ENCODE measurements around the gene PTOV1. TPM values are rescaled to one million over a fixed set of nuclear protein-coding genes. Genes with fewer than 3 reads are reported as not detected.

PTOV1 gene
- total and polyA plus RNA-seq, 2 of the 13 experiments (the other 11 are each of a cell fraction or from before 2014, with no cell fraction given) = 63.5 to 68.5 TPM

- TF ChIP-seq YY1 (IDR thresholded peaks at IDR 0.05; ENCODE audit: insufficient read depth, insufficient replicate concordance, low read depth, low read length) = peak; percentile 97
- no peak for TF ChIP-seq ZBTB37 (CRISPR knock-in tag; IDR thresholded peaks at IDR 0.05)
- no peak for TF ChIP-seq ZFX (CRISPR knock-in tag; IDR thresholded peaks at IDR 0.05; ENCODE audit: low read depth)
- no peak for TF ChIP-seq ZNF451 (CRISPR knock-in tag; IDR thresholded peaks at IDR 0.05)
- no peak for TF ChIP-seq CENPX (CRISPR knock-in tag; IDR thresholded peaks at IDR 0.05)
- TF ChIP-seq PRPF4 (IDR thresholded peaks at IDR 0.05; ENCODE audit: low read depth, low read length, poor library complexity, severe bottlenecking) = no peak
- TF ChIP-seq CREM (IDR thresholded peaks at IDR 0.05) = peak; percentile 91
- TF ChIP-seq CREM (CRISPR knock-in tag; IDR thresholded peaks at IDR 0.05) = no peak
- TF ChIP-seq, protein P1, sequence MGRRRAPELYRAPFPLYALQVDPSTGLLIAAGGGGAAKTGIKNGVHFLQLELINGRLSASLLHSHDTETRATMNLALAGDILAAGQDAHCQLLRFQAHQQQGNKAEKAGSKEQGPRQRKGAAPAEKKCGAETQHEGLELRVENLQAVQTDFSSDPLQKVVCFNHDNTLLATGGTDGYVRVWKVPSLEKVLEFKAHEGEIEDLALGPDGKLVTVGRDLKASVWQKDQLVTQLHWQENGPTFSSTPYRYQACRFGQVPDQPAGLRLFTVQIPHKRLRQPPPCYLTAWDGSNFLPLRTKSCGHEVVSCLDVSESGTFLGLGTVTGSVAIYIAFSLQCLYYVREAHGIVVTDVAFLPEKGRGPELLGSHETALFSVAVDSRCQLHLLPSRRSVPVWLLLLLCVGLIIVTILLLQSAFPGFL (CRISPR knock-in tag; IDR thresholded peaks at IDR 0.05) = no peak
- TF ChIP-seq PLRG1 (conservative IDR thresholded peaks at IDR 0.05) = no peak
- TF ChIP-seq ZNF782 (CRISPR knock-in tag; IDR thresholded peaks at IDR 0.05; ENCODE audit: borderline replicate concordance) = peak; percentile 9; the same call in 1 of the 2 replicates
- TF ChIP-seq NFKB2 (CRISPR knock-in tag; IDR thresholded peaks at IDR 0.05; ENCODE audit: borderline replicate concordance) = peak; percentile 50; the same call in 1 of the 2 replicates
- TF ChIP-seq, protein P2, sequence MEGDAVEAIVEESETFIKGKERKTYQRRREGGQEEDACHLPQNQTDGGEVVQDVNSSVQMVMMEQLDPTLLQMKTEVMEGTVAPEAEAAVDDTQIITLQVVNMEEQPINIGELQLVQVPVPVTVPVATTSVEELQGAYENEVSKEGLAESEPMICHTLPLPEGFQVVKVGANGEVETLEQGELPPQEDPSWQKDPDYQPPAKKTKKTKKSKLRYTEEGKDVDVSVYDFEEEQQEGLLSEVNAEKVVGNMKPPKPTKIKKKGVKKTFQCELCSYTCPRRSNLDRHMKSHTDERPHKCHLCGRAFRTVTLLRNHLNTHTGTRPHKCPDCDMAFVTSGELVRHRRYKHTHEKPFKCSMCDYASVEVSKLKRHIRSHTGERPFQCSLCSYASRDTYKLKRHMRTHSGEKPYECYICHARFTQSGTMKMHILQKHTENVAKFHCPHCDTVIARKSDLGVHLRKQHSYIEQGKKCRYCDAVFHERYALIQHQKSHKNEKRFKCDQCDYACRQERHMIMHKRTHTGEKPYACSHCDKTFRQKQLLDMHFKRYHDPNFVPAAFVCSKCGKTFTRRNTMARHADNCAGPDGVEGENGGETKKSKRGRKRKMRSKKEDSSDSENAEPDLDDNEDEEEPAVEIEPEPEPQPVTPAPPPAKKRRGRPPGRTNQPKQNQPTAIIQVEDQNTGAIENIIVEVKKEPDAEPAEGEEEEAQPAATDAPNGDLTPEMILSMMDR (CRISPR knock-in tag; IDR thresholded peaks at IDR 0.05) = no peak
- TF ChIP-seq ZIK1 (CRISPR knock-in tag; IDR thresholded peaks at IDR 0.05; ENCODE audit: borderline replicate concordance, low read depth) = 0 out of 2 replicates have a peak, but pooled peaks have one; percentile 51
- no peak for TF ChIP-seq U2AF2 (IDR thresholded peaks at IDR 0.05; ENCODE audit: low read depth, low read length)
- TF ChIP-seq ZNF331 (CRISPR knock-in tag; IDR thresholded peaks at IDR 0.05) = peak; percentile 53; the same call in 1 of the 2 replicates
- peak; percentile 32; the same call in 1 of the 2 replicates for TF ChIP-seq TMF1 (CRISPR knock-in tag; IDR thresholded peaks at IDR 0.05; ENCODE audit: low read depth)
- no peak for TF ChIP-seq AKAP8 (CRISPR knock-in tag; IDR thresholded peaks at IDR 0.05)
- 0 out of 2 replicates have a peak, but pooled peaks have one; percentile 30 for TF ChIP-seq SMAD3 (CRISPR knock-in tag; IDR thresholded peaks at IDR 0.05)
- TF ChIP-seq NFRKB (IDR thresholded peaks at IDR 0.05) = peak; percentile 94
- peak; percentile 100 for TF ChIP-seq ZC3H13 (CRISPR knock-in tag; IDR thresholded peaks at IDR 0.05)
- peak; percentile 53; the same call in 1 of the 2 replicates for TF ChIP-seq KDM5B (CRISPR knock-in tag; IDR thresholded peaks at IDR 0.05; ENCODE audit: borderline replicate concordance)
- no peak for TF ChIP-seq CREB3 (CRISPR knock-in tag; IDR thresholded peaks at IDR 0.05)
- TF ChIP-seq, protein P3, sequence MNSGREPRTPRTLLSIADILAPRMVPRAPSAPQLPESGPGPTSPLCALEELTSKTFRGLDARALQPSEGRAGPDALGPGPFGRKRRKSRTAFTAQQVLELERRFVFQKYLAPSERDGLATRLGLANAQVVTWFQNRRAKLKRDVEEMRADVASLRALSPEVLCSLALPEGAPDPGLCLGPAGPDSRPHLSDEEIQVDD (CRISPR knock-in tag; IDR thresholded peaks at IDR 0.05; ENCODE audit: borderline replicate concordance) = peak; percentile 66; the same call in 1 of the 2 replicates
- TF ChIP-seq ZFP62 (CRISPR knock-in tag; IDR thresholded peaks at IDR 0.05) = no peak
- TF ChIP-seq ZNF263 (CRISPR knock-in tag; IDR thresholded peaks at IDR 0.05) = no peak
These were observed 25.6 kb downstream of the PTOV1 start (continued) for GRCh38 chr19:49876422-49877019.

Measured in HepG2 (cell line).